Smooth muscle cell (in vitro differentiated cells): ENCODE measurements around the gene CADPS2. TPM values are rescaled to one million over a fixed set of nuclear protein-coding genes. Genes with fewer than 3 reads are reported as not detected.

Experiments used
- DNase-seq: peaks from one replicate; lab custom pipeline; 2025; ENCODE audit not compliant: unreplicated experiment; lab: John Stamatoyannopoulos, UW
- H2AFZ ChIP-seq: fragments of 200-600 bp; sonication (generic); 2 replicates; pipeline ENCODE4 v1.6.0; 2016; ENCODE audit warnings: antibody characterized with exemption, low read depth, mild to moderate bottlenecking
- H3F3A ChIP-seq: fragments of 200-600 bp; sonication (generic); 2 replicates; pipeline ENCODE4 v1.6.0; 2017; ENCODE audit warnings: antibody characterized with exemption, low read depth
- H3K27ac ChIP-seq: fragments of 200-600 bp; sonication (generic); 2 replicates; pipeline ENCODE4 v1.5.1; 2016; ENCODE audit warnings: low read depth, mild to moderate bottlenecking
- H3K27me3 ChIP-seq: fragments of 200-600 bp; sonication (generic); 2 replicates; pipeline ENCODE4 v1.6.1; 2016; ENCODE audit warnings: low read depth, mild to moderate bottlenecking
- H3K36me3 ChIP-seq: fragments of 200-600 bp; sonication (generic); 2 replicates; pipeline ENCODE4 v1.5.1; 2016; ENCODE audit warnings: low read depth
- H3K4me1 ChIP-seq: fragments of 200-600 bp; sonication (generic); 2 replicates; pipeline ENCODE4 v1.5.1; 2016; ENCODE audit warnings: low read depth
- H3K4me2 ChIP-seq: fragments of 200-600 bp; sonication (generic); 2 replicates; pipeline ENCODE4 v1.6.0; 2016; ENCODE audit warnings: mild to moderate bottlenecking
- H3K4me3 ChIP-seq: fragments of 200-600 bp; sonication (generic); 2 replicates; pipeline ENCODE4 v1.5.1; 2016; ENCODE audit warnings: mild to moderate bottlenecking
- H3K79me2 ChIP-seq: fragments of 200-600 bp; sonication (generic); 2 replicates; pipeline ENCODE4 v1.6.0; 2016; ENCODE audit warnings: low read depth, mild to moderate bottlenecking
- H3K9ac ChIP-seq: fragments of 200-600 bp; sonication (generic); 2 replicates; pipeline ENCODE4 v1.6.0; 2016; ENCODE audit warnings: low read depth
- H3K9me3 ChIP-seq: fragments of 200-600 bp; sonication (generic); replicated peaks from 2 replicates; pipeline ENCODE4 v1.5.1; 2016; ENCODE audit warnings: low read depth
- H4K20me1 ChIP-seq: fragments of 200-600 bp; sonication (generic); 2 replicates; pipeline ENCODE4 v1.6.0; 2016; ENCODE audit warnings: low read depth
- WGBS: methylation state at CpG from one replicate; pipeline ENCODE4 v1.1.7; 2016; ENCODE audit warnings: low lambda C conversion rate; 5-methylcytosine and 5-hydroxymethylcytosine counted together
- polyA plus RNA-seq: library from polyadenylated mRNA; unstranded; fragments of >200 nt; fragmentation: Nextera tagmentation; extraction: Ambion mirVana; gene quantifications from 2 replicates; pipeline ENCODE4 v1.2.1, GENCODE V29; 2016
- total RNA-seq: library from RNA; depleted of rRNA; stranded (reverse); fragments of >200 nt; gene quantifications from 2 replicates; pipeline ENCODE4 v1.2.3, GENCODE V29; 2014
- TF ChIP-seq, protein P1 (sequence below): fragments of 200-600 bp; sonication (generic); IDR thresholded peaks from 2 replicates; pipeline ENCODE4 v1.5.1; 2017; ENCODE audit warnings: borderline replicate concordance, mild to moderate bottlenecking, antibody characterized with exemption; ENCODE audit not compliant: insufficient read depth, poor library complexity, severe bottlenecking

Gene CADPS2
- total and polyA plus RNA-seq, 2 experiments from 2014 or later, result 8.5 to 15.6 TPM

DNA sequence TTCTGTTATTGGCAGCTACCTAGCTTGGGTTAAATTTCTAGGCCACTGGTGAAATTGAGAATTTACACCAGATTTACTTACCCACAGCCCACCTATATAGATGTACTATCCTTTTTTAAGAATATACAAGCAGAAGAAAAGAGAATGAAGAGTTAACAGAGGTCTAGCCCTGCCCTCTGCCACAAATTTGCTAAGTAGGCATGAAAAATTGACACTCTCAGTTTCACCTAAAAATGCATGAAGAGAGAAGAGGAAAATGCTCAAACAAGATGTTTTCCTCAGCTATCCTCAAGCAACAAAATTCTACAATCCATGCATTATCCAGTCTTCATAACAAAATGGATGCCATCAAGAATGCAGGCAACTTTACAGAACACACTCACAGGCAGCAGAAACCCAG, 158.9 kb downstream of the CADPS2 start:
- H3K4me1 ChIP-seq, result peaks cover 3% of the 10 kb centered on the region
- no peaks in the 10 kb centered on the region for H3K79me2 ChIP-seq
- H4K20me1 ChIP-seq, result no peaks in the 10 kb centered on the region
- H3K27ac ChIP-seq, result no peak overlapping the region
- H3K27me3 ChIP-seq, result no peaks in the 10 kb centered on the region
- no peaks in the 10 kb centered on the region for H3F3A ChIP-seq
- no peak overlapping the region for H3K9ac ChIP-seq
- no peak overlapping the region for H3K4me2 ChIP-seq
- H2AFZ ChIP-seq, result no peak overlapping the region
- no peaks in the 10 kb centered on the region for H3K36me3 ChIP-seq
- DNase-seq, result no peak
- TF ChIP-seq, protein P1, sequence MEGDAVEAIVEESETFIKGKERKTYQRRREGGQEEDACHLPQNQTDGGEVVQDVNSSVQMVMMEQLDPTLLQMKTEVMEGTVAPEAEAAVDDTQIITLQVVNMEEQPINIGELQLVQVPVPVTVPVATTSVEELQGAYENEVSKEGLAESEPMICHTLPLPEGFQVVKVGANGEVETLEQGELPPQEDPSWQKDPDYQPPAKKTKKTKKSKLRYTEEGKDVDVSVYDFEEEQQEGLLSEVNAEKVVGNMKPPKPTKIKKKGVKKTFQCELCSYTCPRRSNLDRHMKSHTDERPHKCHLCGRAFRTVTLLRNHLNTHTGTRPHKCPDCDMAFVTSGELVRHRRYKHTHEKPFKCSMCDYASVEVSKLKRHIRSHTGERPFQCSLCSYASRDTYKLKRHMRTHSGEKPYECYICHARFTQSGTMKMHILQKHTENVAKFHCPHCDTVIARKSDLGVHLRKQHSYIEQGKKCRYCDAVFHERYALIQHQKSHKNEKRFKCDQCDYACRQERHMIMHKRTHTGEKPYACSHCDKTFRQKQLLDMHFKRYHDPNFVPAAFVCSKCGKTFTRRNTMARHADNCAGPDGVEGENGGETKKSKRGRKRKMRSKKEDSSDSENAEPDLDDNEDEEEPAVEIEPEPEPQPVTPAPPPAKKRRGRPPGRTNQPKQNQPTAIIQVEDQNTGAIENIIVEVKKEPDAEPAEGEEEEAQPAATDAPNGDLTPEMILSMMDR, result no peak
- H3K4me3 ChIP-seq, result no peak overlapping the region
- H3K9me3 ChIP-seq, result no peaks in the 10 kb centered on the region

DNA sequence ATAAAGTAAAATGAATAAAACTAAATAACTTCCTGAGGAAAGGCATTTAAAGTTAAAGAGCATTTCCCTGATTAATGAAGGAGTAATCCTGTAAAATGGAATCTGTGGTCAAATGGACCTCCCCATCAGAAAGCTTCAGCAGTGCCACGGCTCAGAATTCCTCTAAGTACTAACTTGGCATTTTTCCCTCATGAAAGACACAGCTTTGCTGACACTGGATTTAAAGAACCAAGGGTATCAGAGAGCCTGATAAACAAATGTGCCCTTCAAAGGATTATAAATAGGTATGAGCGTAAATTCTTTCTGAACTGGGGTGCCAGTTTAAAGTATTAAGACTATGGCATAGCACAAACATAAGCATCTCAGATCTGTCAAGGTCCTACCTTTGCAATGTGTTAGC, 159.4 kb downstream of the CADPS2 start:
- H3K9ac ChIP-seq, result no peak overlapping the region
- no peaks in the 10 kb centered on the region for H4K20me1 ChIP-seq
- TF ChIP-seq, protein P1, result no peak
- no peak overlapping the region for H3K27ac ChIP-seq
- H3K4me1 ChIP-seq, result peaks cover 3% of the 10 kb centered on the region
- no peaks in the 10 kb centered on the region for H3K79me2 ChIP-seq
- H2AFZ ChIP-seq, result no peak overlapping the region
- H3K9me3 ChIP-seq, result no peaks in the 10 kb centered on the region
- no peaks in the 10 kb centered on the region for H3K36me3 ChIP-seq
- no peak overlapping the region for H3K4me2 ChIP-seq
- WGBS, result 75% methylated on average over 2 of the region's 2 CpGs
- no peak overlapping the region for H3K4me3 ChIP-seq
- no peak for DNase-seq
- H3F3A ChIP-seq, result no peaks in the 10 kb centered on the region
- no peaks in the 10 kb centered on the region for H3K27me3 ChIP-seq

DNA sequence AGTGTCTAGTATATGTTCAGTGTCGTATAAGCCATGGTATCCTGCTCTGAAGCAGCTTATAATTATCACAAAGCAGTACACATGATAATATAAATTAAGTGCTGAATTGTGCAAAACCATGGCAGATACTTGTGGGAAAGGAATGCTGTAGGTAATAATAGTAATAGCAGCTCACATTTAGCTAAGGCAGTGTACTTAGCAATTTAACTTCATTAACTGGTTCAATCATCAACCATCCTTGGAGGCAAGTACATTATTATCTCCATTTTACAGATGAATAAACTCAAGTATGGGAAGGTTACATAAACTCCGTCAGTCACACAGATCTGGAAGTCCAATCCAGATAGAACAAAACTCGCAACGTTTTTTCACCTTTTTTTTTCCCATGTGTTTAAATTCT, 161.9 kb downstream of the CADPS2 start:
- Histone ChIP-seq H3F3A (no peaks in the 10 kb centered on the region), H4K20me1 (no peaks in the 10 kb centered on the region), H3K9ac (no peak overlapping the region), H2AFZ (no peak overlapping the region), H3K4me3 (no peak overlapping the region), H3K27me3 (no peaks in the 10 kb centered on the region), H3K27ac (no peak overlapping the region), H3K9me3 (no peaks in the 10 kb centered on the region), H3K79me2 (no peaks in the 10 kb centered on the region), H3K4me1 (peaks cover 3% of the 10 kb centered on the region), H3K36me3 (no peaks in the 10 kb centered on the region), H3K4me2 (no peak overlapping the region)
- no peak for DNase-seq
- TF ChIP-seq, protein P1, result no peak
- WGBS, result 92% methylated on average over 4 of the region's 4 CpGs

DNA sequence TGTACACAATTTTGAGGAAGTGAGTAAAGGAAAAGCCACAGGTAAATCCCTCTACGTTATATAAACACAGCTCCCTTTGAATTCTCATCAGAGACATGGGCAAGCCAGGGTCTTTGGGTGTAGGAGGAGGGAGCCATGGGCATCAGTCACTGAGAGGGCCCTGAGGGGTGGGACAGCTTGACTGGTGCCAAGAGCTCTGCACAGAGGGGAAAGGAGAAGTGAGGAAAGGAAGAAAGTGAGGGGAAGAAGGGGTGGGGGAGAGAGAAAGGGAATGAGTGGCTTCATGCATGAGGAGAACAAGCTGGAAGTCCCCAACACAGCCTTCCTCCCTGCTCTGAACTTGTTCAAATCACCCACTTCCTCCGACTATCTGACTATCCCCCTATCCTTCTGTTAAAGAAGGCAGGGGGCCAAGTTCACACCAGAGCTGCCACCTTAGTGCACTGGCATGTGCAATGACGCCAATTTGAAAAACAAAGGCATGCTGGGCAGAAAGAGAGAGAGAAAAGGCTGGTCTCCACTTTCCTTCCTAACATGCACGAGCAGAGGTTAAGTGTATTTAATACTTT, 167.2 kb downstream of the CADPS2 start:
- Histone ChIP-seq H3K79me2 (no peaks in the 10 kb centered on the region), H4K20me1 (no peaks in the 10 kb centered on the region), H3F3A (no peaks in the 10 kb centered on the region), H3K4me3 (no peak overlapping the region), H3K9ac (no peak overlapping the region), H3K4me2 (no peak overlapping the region), H3K4me1 (peaks cover 6% of the 10 kb centered on the region), H3K9me3 (no peaks in the 10 kb centered on the region), H2AFZ (no peak overlapping the region), H3K36me3 (no peaks in the 10 kb centered on the region), H3K27ac (no peak overlapping the region), H3K27me3 (no peaks in the 10 kb centered on the region)
- TF ChIP-seq, protein P1, result no peak
- whole genome bisulfite sequencing, result 90% methylated on average over 4 of the region's 4 CpGs
- no peak for DNase-seq
